Measurements from ENCODE around the gene WIZ. TPM values are rescaled to one million over a fixed set of nuclear protein-coding genes. Genes with fewer than 3 reads are reported as not detected.
"Not testable (repeated sequence)": the region's sequence is repeated elsewhere in the genome, so short reads cannot be mapped to it uniquely, and the experiment has no call there.

Gene WIZ
- total and polyA plus RNA-seq, 4 donors: 8.7 to 72.6 (median 40.9) TPM

DNA sequence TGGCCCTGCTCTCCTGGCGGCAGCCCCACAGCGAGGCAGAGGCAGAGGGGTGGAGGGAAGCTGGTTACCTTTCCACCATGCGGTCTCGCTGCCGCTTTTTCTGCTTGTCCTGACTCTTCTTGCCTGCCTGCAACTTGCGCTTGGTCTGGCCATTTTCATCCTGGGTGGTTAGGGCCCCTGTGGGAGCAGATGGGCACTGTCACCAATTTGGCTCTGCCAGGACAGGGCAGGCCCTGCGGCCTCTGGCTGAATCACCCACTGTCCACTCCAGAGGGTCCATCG lies 50.6 kb downstream of the WIZ start:
- Histone ChIP-seq H3K36me3 (ENCODE audit: control insufficient read depth, insufficient read depth, low read length) (peaks cover 94% of the 10 kb centered on the region), H3K4me1 (ENCODE audit: control insufficient read depth, insufficient read depth, low read length) (peaks cover 24% of the 10 kb centered on the region), H3K9me3 (ENCODE audit: control insufficient read depth, insufficient read depth, low read length) (no peaks in the 10 kb centered on the region), H3K4me3 (ENCODE audit: low read depth, low read length) (no peak overlapping the region), H3K27me3 (ENCODE audit: control insufficient read depth, insufficient read depth, low read length) (no peaks in the 10 kb centered on the region), H3K27ac (ENCODE audit: low read depth, low read length) (no peak overlapping the region)
- WGBS (ENCODE audit: insufficient coverage): 97% methylated on average over 8 of the region's 8 CpGs
- DNase-seq (ENCODE audit: low read depth in 4 of 6, low spot score in 6 of 6): no peak

DNA sequence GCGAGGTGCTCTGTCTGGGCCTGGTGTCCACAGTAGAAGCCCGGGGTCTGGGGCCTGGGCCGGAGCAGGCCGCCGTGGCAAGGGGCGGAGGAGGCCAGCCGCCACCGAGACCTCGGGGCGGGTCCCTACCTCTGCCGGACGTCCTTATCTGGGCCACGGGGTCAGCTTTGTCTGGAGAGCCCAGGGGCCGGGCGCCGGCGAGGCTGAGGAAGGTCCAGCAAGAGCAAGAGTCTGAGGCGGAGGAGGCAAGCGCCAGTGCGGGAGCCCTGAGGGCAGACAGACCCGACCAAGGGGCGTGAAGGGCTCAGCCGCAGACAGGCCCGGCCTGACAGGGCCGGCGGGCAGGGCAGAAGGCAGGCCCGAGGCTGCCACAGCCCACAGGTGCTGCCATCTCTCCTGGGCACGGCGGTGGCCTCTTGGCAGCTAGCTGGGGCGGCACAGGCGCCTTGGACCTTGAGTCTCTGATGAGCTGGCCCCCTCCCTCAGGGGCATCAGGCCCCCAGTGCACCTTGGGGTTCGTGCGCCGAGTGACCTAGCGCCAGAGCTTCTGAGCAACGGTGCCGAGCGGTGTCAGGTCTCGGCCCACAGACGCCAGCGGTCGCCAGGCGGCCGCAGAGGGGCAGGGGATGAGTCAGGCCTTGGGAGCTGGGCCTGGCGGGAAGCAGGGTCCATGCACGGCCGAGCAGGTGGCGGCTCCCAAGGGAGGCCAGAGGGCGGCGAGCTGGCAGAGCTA lies 51.1 kb downstream of the WIZ start:
- 91% methylated on average over 50 of the region's 50 CpGs for WGBS (ENCODE audit: insufficient coverage)

GRCh38 chr19:15397782-15398181 lies 52.0 kb downstream of the WIZ start:
- Histone ChIP-seq H3K36me3 (ENCODE audit: control insufficient read depth, insufficient read depth, low read length) (peaks cover 85% of the 10 kb centered on the region), H3K27ac (ENCODE audit: low read depth, low read length) (no peak overlapping the region), H3K9me3 (ENCODE audit: control insufficient read depth, insufficient read depth, low read length) (no peaks in the 10 kb centered on the region), H3K27me3 (ENCODE audit: control insufficient read depth, insufficient read depth, low read length) (no peaks in the 10 kb centered on the region), H3K4me3 (ENCODE audit: low read depth, low read length) (no peak overlapping the region), H3K4me1 (ENCODE audit: control insufficient read depth, insufficient read depth, low read length) (peaks cover 10% of the 10 kb centered on the region)
- no peak for DNase-seq (ENCODE audit: low read depth in 4 of 6, low spot score in 6 of 6)
- WGBS (ENCODE audit: insufficient coverage): 93% methylated on average over 11 of the region's 11 CpGs

More for the DNA sequence above, 51.1 kb downstream of the WIZ start:
- no peak for DNase-seq (ENCODE audit: low read depth in 4 of 6, low spot score in 6 of 6)
- Histone ChIP-seq H3K27ac (ENCODE audit: low read depth, low read length) (no peak overlapping the region), H3K36me3 (ENCODE audit: control insufficient read depth, insufficient read depth, low read length) (peaks cover 90% of the 10 kb centered on the region), H3K9me3 (ENCODE audit: control insufficient read depth, insufficient read depth, low read length) (no peaks in the 10 kb centered on the region), H3K4me3 (ENCODE audit: low read depth, low read length) (no peak overlapping the region), H3K27me3 (ENCODE audit: control insufficient read depth, insufficient read depth, low read length) (no peaks in the 10 kb centered on the region), H3K4me1 (ENCODE audit: control insufficient read depth, insufficient read depth, low read length) (peaks cover 19% of the 10 kb centered on the region)

DNA sequence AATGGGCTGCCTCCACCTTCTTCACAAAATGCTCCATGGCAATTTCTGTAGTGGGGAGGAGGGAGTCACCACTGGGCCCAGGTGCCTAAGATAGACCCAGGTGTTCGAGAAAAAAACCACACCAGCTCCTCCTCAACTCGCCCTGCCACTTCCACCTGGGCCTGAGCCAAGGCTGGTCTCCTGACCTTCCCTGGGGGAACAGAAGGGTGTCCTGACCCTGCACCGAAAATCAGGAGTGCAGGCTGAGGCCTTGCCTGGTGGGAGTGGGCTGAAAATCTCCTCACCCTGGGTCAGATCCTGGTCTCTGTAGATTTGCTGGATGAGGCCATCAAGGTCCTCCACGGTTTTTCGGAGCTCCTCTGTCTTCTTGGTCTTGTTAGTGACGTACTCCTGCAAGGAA lies 52.5 kb downstream of the WIZ start:
- no peak for DNase-seq (ENCODE audit: low read depth in 4 of 6, low spot score in 6 of 6)
- 93% methylated on average over 4 of the region's 6 CpGs for WGBS (ENCODE audit: insufficient coverage)
- H3K36me3 ChIP-seq (ENCODE audit: control insufficient read depth, insufficient read depth, low read length): peaks cover 83% of the 10 kb centered on the region

GRCh38 chr19:15396436-15396835 lies 53.3 kb downstream of the WIZ start:
- Histone ChIP-seq H3K4me3 (ENCODE audit: low read depth, low read length) (no peak overlapping the region), H3K36me3 (ENCODE audit: control insufficient read depth, insufficient read depth, low read length) (peaks cover 82% of the 10 kb centered on the region), H3K27ac (ENCODE audit: low read depth, low read length) (no peak overlapping the region), H3K27me3 (ENCODE audit: control insufficient read depth, insufficient read depth, low read length) (no peaks in the 10 kb centered on the region), H3K4me1 (ENCODE audit: control insufficient read depth, insufficient read depth, low read length) (peaks cover 3% of the 10 kb centered on the region), H3K9me3 (ENCODE audit: control insufficient read depth, insufficient read depth, low read length) (no peaks in the 10 kb centered on the region)
- DNase-seq (ENCODE audit: low read depth in 4 of 6, low spot score in 6 of 6): no peak
- WGBS (ENCODE audit: insufficient coverage): 96% methylated on average over 3 of the region's 3 CpGs

More for the DNA sequence above, 52.5 kb downstream of the WIZ start:
- H3K4me3 ChIP-seq (ENCODE audit: low read depth, low read length): no peak overlapping the region
- no peak overlapping the region for H3K27ac ChIP-seq (ENCODE audit: low read depth, low read length)
- H3K9me3 ChIP-seq (ENCODE audit: control insufficient read depth, insufficient read depth, low read length): no peaks in the 10 kb centered on the region
- no peaks in the 10 kb centered on the region for H3K27me3 ChIP-seq (ENCODE audit: control insufficient read depth, insufficient read depth, low read length)
- H3K4me1 ChIP-seq (ENCODE audit: control insufficient read depth, insufficient read depth, low read length): peaks cover 5% of the 10 kb centered on the region

DNA sequence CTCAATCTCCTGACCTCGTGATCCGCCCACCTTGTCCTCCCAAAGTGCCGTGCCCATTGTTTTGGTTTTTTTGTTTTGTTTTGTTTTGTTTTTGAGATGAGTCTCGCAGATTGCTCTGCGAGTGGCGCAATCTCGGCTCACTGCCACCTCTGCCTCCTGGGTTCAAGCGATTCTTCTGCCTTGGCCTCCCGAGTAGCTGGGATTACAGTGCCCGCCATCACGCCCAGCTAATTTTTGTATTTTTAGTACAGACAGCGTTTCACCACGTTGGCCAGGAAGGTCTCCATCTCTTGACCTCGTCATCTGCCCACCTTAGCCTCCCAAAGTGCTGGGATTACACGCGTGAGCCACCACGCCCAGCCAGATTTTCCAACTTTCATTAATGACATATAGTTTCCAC lies 54.5 kb downstream of the WIZ start:
- 94% methylated on average over 15 of the region's 17 CpGs for WGBS (ENCODE audit: insufficient coverage)
- not testable (repeated sequence) for H3K4me3 ChIP-seq (ENCODE audit: low read depth, low read length); DNase-seq (ENCODE audit: low read depth in 4 of 6, low spot score in 6 of 6); H3K27ac ChIP-seq (ENCODE audit: low read depth, low read length); H3K9me3 ChIP-seq (ENCODE audit: control insufficient read depth, insufficient read depth, low read length); H3K4me1 ChIP-seq (ENCODE audit: control insufficient read depth, insufficient read depth, low read length); H3K27me3 ChIP-seq (ENCODE audit: control insufficient read depth, insufficient read depth, low read length)
- peaks cover 71% of the 10 kb centered on the region for H3K36me3 ChIP-seq (ENCODE audit: control insufficient read depth, insufficient read depth, low read length)

DNA sequence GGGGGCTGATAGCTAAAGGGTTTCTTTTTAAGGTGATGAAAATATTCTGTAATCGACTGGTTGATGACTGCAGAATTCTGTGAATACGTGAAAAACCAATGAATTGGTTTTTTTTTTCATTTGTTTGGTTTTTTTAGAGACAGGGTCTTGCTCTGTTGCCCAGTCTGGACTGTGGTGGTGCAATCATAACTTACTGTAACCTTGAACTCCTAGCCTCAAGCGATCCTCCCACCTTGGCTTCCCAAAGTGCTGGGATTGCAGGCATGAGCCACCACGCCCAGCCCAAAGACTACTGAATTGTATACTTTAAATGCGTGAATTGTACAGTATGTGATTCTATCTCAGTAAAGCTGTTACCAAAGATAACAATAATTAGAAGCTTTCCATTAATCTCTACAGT lies 55.3 kb downstream of the WIZ start:
- Histone ChIP-seq H3K4me1 (ENCODE audit: control insufficient read depth, insufficient read depth, low read length) (no peaks in the 10 kb centered on the region), H3K4me3 (ENCODE audit: low read depth, low read length) (no peak overlapping the region), H3K36me3 (ENCODE audit: control insufficient read depth, insufficient read depth, low read length) (peaks cover 70% of the 10 kb centered on the region), H3K27ac (ENCODE audit: low read depth, low read length) (no peak overlapping the region), H3K9me3 (ENCODE audit: control insufficient read depth, insufficient read depth, low read length) (no peaks in the 10 kb centered on the region), H3K27me3 (ENCODE audit: control insufficient read depth, insufficient read depth, low read length) (no peaks in the 10 kb centered on the region)
- no peak for DNase-seq (ENCODE audit: low read depth in 4 of 6, low spot score in 6 of 6)
- 100% methylated on average over 2 of the region's 5 CpGs for WGBS (ENCODE audit: insufficient coverage)

GRCh38 chr19:15393963-15394362 lies 55.8 kb downstream of the WIZ start:
- H3K4me1 ChIP-seq (ENCODE audit: control insufficient read depth, insufficient read depth, low read length): no peaks in the 10 kb centered on the region
- H3K27me3 ChIP-seq (ENCODE audit: control insufficient read depth, insufficient read depth, low read length): no peaks in the 10 kb centered on the region
- no peak overlapping the region for H3K27ac ChIP-seq (ENCODE audit: low read depth, low read length)
- H3K4me3 ChIP-seq (ENCODE audit: low read depth, low read length): no peak overlapping the region
- no peaks in the 10 kb centered on the region for H3K9me3 ChIP-seq (ENCODE audit: control insufficient read depth, insufficient read depth, low read length)
- peaks cover 68% of the 10 kb centered on the region for H3K36me3 ChIP-seq (ENCODE audit: control insufficient read depth, insufficient read depth, low read length)
- DNase-seq (ENCODE audit: low read depth in 4 of 6, low spot score in 6 of 6): no peak

- Histone ChIP-seq H3K36me3 (ENCODE audit: control insufficient read depth, insufficient read depth, low read length) (peaks cover 53% of the 10 kb centered on the region), H3K27ac (ENCODE audit: low read depth, low read length) (no peak overlapping the region), H3K27me3 (ENCODE audit: control insufficient read depth, insufficient read depth, low read length) (no peaks in the 10 kb centered on the region), H3K4me1 (ENCODE audit: control insufficient read depth, insufficient read depth, low read length) (no peaks in the 10 kb centered on the region), H3K9me3 (ENCODE audit: control insufficient read depth, insufficient read depth, low read length) (no peaks in the 10 kb centered on the region), H3K4me3 (ENCODE audit: low read depth, low read length) (no peak overlapping the region)
- no CpG with 5 or more reads among the region's 2 CpGs for WGBS (ENCODE audit: insufficient coverage)
- DNase-seq (ENCODE audit: low read depth in 4 of 6, low spot score in 6 of 6): no peak
Observed at GRCh38 chr19:15390814-15391213, 58.9 kb downstream of the WIZ start.

DNA sequence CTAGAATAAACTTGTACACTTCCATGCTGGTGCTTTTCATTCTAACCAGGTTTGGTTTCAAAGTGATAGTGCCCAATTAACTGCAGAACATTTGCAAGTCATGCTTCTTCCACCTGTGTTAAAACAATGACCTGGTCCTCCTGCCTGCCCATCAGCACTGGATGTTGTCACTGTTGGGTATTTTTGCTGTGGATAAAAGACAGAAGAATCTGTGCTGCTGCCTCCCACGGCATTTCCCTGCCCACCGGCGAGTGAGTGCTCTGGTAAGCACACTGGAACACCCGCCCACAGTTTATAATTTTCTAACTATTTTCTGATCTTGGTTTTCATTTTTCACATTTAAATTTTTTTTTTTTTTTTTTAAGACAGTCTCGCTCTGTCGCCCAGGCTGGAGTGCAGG lies 67.9 kb downstream of the WIZ start:
- H3K27ac ChIP-seq (ENCODE audit: low read depth, low read length): no peak overlapping the region
- no peak overlapping the region for H3K4me3 ChIP-seq (ENCODE audit: low read depth, low read length)
- WGBS (ENCODE audit: insufficient coverage): 92% methylated on average over 5 of the region's 6 CpGs
- peaks cover 21% of the 10 kb centered on the region for H3K4me1 ChIP-seq (ENCODE audit: control insufficient read depth, insufficient read depth, low read length)
- no peak for DNase-seq (ENCODE audit: low read depth in 4 of 6, low spot score in 6 of 6)
- H3K9me3 ChIP-seq (ENCODE audit: control insufficient read depth, insufficient read depth, low read length): no peaks in the 10 kb centered on the region
- H3K27me3 ChIP-seq (ENCODE audit: control insufficient read depth, insufficient read depth, low read length): no peaks in the 10 kb centered on the region
- H3K36me3 ChIP-seq (ENCODE audit: control insufficient read depth, insufficient read depth, low read length): peaks cover 18% of the 10 kb centered on the region

Data from spinal cord (tissue), 10 donors.